Measurements from ENCODE around the gene TTC28. TPM values are rescaled to one million over a fixed set of nuclear protein-coding genes. Genes with fewer than 3 reads are reported as not detected.

The TTC28 gene
- total and polyA plus RNA-seq, 10 of the 15 experiments (the other 5 are each of a cell fraction or from before 2014, with no cell fraction given): 0.15 to 8.4 (median 1.4) TPM

DNA sequence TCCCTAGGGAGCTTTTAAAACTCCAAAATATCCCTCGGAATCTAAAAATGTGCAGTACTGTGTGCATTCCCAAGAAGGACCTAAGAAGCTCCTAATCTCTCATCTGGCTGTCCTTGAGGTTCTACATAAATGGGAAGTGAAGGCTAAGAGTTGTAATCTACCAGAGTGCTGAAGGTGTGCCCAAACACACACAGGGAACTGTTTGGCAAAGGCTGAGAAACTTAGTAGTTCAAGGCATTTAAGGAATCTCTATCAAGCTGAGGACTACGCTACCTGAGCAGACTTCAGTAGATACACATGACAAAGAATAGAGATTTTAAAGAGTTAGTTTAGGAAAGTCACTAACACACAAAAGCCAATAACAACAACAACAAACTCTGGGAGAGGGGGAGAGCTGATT is 71.1 kb downstream of the TTC28 start:
- intact Hi-C loops (cut with micrococcal nuclease; ENCODE audit: unreplicated experiment): loop anchor here (10.0 kb wide), 1 partner anchor 546 kb away; no protein-coding TSS in a partner anchor
- CTCF ChIA-PET: interaction anchor here (0.6 to 3.3 kb wide), 7 partner anchors 8 to 588 kb away, joined by 3 to 12 read pairs (median 3); no protein-coding TSS in a partner anchor
- in situ Hi-C loops (cut with MboI): no loop called here
- no peak for TF ChIP-seq KAT2A (conservative IDR thresholded peaks at IDR 0.05; ENCODE audit: control insufficient read depth, low read depth, low read length)
- no peak for TF ChIP-seq EGR1 (IDR thresholded peaks at IDR 0.05; ENCODE audit: borderline replicate concordance in 1 of 2, low read depth in 2 of 2, low read length in 2 of 2)
- no peak for TF ChIP-seq PML (IDR thresholded peaks at IDR 0.05; ENCODE audit: low read length)
- no peak for TF ChIP-seq SREBF2 (IDR thresholded peaks at IDR 0.05; ENCODE audit: low read length)
- TF ChIP-seq, protein P1, sequence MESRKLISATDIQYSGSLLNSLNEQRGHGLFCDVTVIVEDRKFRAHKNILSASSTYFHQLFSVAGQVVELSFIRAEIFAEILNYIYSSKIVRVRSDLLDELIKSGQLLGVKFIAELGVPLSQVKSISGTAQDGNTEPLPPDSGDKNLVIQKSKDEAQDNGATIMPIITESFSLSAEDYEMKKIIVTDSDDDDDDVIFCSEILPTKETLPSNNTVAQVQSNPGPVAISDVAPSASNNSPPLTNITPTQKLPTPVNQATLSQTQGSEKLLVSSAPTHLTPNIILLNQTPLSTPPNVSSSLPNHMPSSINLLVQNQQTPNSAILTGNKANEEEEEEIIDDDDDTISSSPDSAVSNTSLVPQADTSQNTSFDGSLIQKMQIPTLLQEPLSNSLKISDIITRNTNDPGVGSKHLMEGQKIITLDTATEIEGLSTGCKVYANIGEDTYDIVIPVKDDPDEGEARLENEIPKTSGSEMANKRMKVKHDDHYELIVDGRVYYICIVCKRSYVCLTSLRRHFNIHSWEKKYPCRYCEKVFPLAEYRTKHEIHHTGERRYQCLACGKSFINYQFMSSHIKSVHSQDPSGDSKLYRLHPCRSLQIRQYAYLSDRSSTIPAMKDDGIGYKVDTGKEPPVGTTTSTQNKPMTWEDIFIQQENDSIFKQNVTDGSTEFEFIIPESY (IDR thresholded peaks at IDR 0.05): no peak
- TF ChIP-seq, protein P2, sequence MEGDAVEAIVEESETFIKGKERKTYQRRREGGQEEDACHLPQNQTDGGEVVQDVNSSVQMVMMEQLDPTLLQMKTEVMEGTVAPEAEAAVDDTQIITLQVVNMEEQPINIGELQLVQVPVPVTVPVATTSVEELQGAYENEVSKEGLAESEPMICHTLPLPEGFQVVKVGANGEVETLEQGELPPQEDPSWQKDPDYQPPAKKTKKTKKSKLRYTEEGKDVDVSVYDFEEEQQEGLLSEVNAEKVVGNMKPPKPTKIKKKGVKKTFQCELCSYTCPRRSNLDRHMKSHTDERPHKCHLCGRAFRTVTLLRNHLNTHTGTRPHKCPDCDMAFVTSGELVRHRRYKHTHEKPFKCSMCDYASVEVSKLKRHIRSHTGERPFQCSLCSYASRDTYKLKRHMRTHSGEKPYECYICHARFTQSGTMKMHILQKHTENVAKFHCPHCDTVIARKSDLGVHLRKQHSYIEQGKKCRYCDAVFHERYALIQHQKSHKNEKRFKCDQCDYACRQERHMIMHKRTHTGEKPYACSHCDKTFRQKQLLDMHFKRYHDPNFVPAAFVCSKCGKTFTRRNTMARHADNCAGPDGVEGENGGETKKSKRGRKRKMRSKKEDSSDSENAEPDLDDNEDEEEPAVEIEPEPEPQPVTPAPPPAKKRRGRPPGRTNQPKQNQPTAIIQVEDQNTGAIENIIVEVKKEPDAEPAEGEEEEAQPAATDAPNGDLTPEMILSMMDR (IDR thresholded peaks at IDR 0.05 in 2 of 3, conservative IDR thresholded peaks at IDR 0.05 in 1 of 3; ENCODE audit: control insufficient read depth in 2 of 3, extremely low read depth in 1 of 3, insufficient read depth in 1 of 3, low read depth in 3 of 3, low read length in 3 of 3): no peak
- TF ChIP-seq, protein P3, sequence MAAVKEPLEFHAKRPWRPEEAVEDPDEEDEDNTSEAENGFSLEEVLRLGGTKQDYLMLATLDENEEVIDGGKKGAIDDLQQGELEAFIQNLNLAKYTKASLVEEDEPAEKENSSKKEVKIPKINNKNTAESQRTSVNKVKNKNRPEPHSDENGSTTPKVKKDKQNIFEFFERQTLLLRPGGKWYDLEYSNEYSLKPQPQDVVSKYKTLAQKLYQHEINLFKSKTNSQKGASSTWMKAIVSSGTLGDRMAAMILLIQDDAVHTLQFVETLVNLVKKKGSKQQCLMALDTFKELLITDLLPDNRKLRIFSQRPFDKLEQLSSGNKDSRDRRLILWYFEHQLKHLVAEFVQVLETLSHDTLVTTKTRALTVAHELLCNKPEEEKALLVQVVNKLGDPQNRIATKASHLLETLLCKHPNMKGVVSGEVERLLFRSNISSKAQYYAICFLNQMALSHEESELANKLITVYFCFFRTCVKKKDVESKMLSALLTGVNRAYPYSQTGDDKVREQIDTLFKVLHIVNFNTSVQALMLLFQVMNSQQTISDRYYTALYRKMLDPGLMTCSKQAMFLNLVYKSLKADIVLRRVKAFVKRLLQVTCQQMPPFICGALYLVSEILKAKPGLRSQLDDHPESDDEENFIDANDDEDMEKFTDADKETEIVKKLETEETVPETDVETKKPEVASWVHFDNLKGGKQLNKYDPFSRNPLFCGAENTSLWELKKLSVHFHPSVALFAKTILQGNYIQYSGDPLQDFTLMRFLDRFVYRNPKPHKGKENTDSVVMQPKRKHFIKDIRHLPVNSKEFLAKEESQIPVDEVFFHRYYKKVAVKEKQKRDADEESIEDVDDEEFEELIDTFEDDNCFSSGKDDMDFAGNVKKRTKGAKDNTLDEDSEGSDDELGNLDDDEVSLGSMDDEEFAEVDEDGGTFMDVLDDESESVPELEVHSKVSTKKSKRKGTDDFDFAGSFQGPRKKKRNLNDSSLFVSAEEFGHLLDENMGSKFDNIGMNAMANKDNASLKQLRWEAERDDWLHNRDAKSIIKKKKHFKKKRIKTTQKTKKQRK (IDR thresholded peaks at IDR 0.05; ENCODE audit: low read depth, low read length): no peak
- TF ChIP-seq SPI1 (IDR thresholded peaks at IDR 0.05; ENCODE audit: borderline replicate concordance, insufficient read depth, low read depth, low read length): no peak
- no peak for TF ChIP-seq MTA2 (IDR thresholded peaks at IDR 0.05; ENCODE audit: low read depth)
- no peak for TF ChIP-seq GABPA (IDR thresholded peaks at IDR 0.05; ENCODE audit: low read depth)
- TF ChIP-seq, protein P4, sequence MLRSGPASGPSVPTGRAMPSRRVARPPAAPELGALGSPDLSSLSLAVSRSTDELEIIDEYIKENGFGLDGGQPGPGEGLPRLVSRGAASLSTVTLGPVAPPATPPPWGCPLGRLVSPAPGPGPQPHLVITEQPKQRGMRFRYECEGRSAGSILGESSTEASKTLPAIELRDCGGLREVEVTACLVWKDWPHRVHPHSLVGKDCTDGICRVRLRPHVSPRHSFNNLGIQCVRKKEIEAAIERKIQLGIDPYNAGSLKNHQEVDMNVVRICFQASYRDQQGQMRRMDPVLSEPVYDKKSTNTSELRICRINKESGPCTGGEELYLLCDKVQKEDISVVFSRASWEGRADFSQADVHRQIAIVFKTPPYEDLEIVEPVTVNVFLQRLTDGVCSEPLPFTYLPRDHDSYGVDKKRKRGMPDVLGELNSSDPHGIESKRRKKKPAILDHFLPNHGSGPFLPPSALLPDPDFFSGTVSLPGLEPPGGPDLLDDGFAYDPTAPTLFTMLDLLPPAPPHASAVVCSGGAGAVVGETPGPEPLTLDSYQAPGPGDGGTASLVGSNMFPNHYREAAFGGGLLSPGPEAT (IDR thresholded peaks at IDR 0.05; ENCODE audit: low read depth): no peak
- no peak for TF ChIP-seq SUPT20H (IDR thresholded peaks at IDR 0.05; ENCODE audit: borderline replicate concordance, control insufficient read depth, low read depth, low read length)

More for the DNA sequence above, 71.1 kb downstream of the TTC28 start:
- no peak overlapping the region for H3K4me2 ChIP-seq (ENCODE audit: control insufficient read depth, insufficient read depth)
- POLR2A ChIA-PET: interaction anchor here (0.7 kb wide), 1 partner anchor 200 kb away, joined by 3 read pairs; no protein-coding TSS in a partner anchor
- H3K27ac ChIP-seq (ENCODE audit: control insufficient read depth, insufficient read depth): no peak overlapping the region
- RAD21 ChIA-PET (ENCODE audit: unreplicated experiment): interaction anchor here (0.7 to 1.0 kb wide), 3 partner anchors 220 to 588 kb away, joined by 3 to 4 read pairs (median 3); no protein-coding TSS in a partner anchor
- no peak overlapping the region for H3K9ac ChIP-seq (ENCODE audit: control insufficient read depth, insufficient read depth, low read length)
- no peaks in the 10 kb centered on the region for H3K4me1 ChIP-seq (ENCODE audit: control insufficient read depth, insufficient read depth, low read length)
- DNase-seq (ENCODE audit: low read depth, low spot score): no peak
- H3K27me3 ChIP-seq (replicated peaks in 1 of 2; ENCODE audit: control insufficient read depth in 2 of 2, insufficient read depth in 2 of 2, low read length in 1 of 2): no peaks in the 10 kb centered on the region; a peak in 1 of 4 replicates
- no TSS peak for BruUV-seq (replicated peaks)
- FAIRE-seq: no peak
- no peak for ATAC-seq
- H3K9me3 ChIP-seq (replicated peaks; ENCODE audit: control insufficient read depth, insufficient read depth, low read length): no peaks in the 10 kb centered on the region
- no peaks in the 10 kb centered on the region for H3K79me2 ChIP-seq (ENCODE audit: control insufficient read depth, insufficient read depth, low read length)
- WGBS (ENCODE audit: insufficient coverage, insufficient replicate concordance, low lambda C conversion rate, missing lambda C conversion rate): 21% methylated on average over 2 of the region's 2 CpGs
- SMC1A ChIA-PET (ENCODE audit: uncharacterized antibody, unreplicated experiment): interaction anchor here (0.9 to 2.8 kb wide), 4 partner anchors 9 to 427 kb away, joined by 3 to 11 read pairs (median 3); no protein-coding TSS in a partner anchor
- H3K4me3 ChIP-seq: no peak overlapping the region
- H4K20me1 ChIP-seq (ENCODE audit: control insufficient read depth, insufficient read depth): no peaks in the 10 kb centered on the region
- no peaks in the 10 kb centered on the region for H3K36me3 ChIP-seq (ENCODE audit: control insufficient read depth in 2 of 2, insufficient read depth in 2 of 2, low read length in 1 of 2)
- no peak overlapping the region for H2AFZ ChIP-seq (ENCODE audit: control insufficient read depth, low read depth, low read length)

All from GM12878 (cell line).